Mucosa of rectum (tissue), 2 donors: ENCODE data around the gene ERCC2.
"Not testable (repeated sequence)": the region's sequence is repeated elsewhere in the genome, so short reads cannot be mapped to it uniquely, and the experiment has no call there.

Experiments used
- H3K27ac ChIP-seq, 2 donors: one replicate each; pipeline ENCODE4 v1.7.0; 2013; ENCODE audit warnings: inconsistent platforms in 2 of 2, low read depth in 2 of 2, low read length in 2 of 2
- H3K27me3 ChIP-seq, 2 donors: one replicate each; pipeline ENCODE4 v1.7.0; 2013; ENCODE audit warnings: low read length in 2 of 2; ENCODE audit not compliant: control insufficient read depth in 2 of 2, insufficient read depth in 2 of 2
- H3K36me3 ChIP-seq, 2 donors: one replicate each; pipeline ENCODE4 v1.7.0; 2013; ENCODE audit warnings: low read length in 2 of 2; ENCODE audit not compliant: control insufficient read depth in 2 of 2, insufficient read depth in 2 of 2
- H3K4me1 ChIP-seq, 2 donors: one replicate each; pipeline ENCODE4 v1.7.0; 2013; ENCODE audit warnings: low read length in 2 of 2, mild to moderate bottlenecking in 1 of 2; ENCODE audit not compliant: control insufficient read depth in 2 of 2, insufficient read depth in 2 of 2
- H3K4me3 ChIP-seq, 2 donors: one replicate each; pipeline ENCODE4 v1.7.0; 2013; ENCODE audit warnings: low read length in 2 of 2
- H3K9ac ChIP-seq, 2 donors: one replicate each; pipeline ENCODE4 v1.7.0; 2013; ENCODE audit warnings: low read length in 2 of 2, low read depth in 1 of 2, mild to moderate bottlenecking in 1 of 2
- H3K9me3 ChIP-seq, 2 donors: one replicate each; pipeline ENCODE4 v1.7.0; 2013; ENCODE audit warnings: low read length in 2 of 2; ENCODE audit not compliant: control insufficient read depth in 2 of 2
- donor health status: healthy.
- donor health status: Normal muscosa, but diverticular disease.

The ERCC2 gene

GRCh38 chr19:45336696-45337251, 33.6 kb downstream of the ERCC2 start:
- no peak overlapping the region for H3K4me3 ChIP-seq
- H3K36me3 ChIP-seq = no peaks in the 10 kb centered on the region
- no peak overlapping the region for H3K27ac ChIP-seq
- H3K27me3 ChIP-seq = peaks cover 9 to 13% of the 10 kb centered on the region in 2 donors
- no peak overlapping the region for H3K9ac ChIP-seq
- H3K9me3 ChIP-seq = no peaks in the 10 kb centered on the region
- H3K4me1 ChIP-seq = peaks cover 0 to 5% of the 10 kb centered on the region in 2 donors

GRCh38 chr19:45334881-45335280, 35.5 kb downstream of the ERCC2 start:
- not testable (repeated sequence) for H3K27me3 ChIP-seq, H3K27ac ChIP-seq, H3K4me1 ChIP-seq, H3K4me3 ChIP-seq, H3K9me3 ChIP-seq, H3K9ac ChIP-seq, H3K36me3 ChIP-seq

- Histone ChIP-seq H3K27ac (no peak overlapping the region), H3K27me3 (no peaks in the 10 kb centered on the region), H3K4me1 (no peaks in the 10 kb centered on the region), H3K9ac (no peak overlapping the region), H3K36me3 (no peaks in the 10 kb centered on the region), H3K9me3 (no peaks in the 10 kb centered on the region), H3K4me3 (no peak overlapping the region)
Measured at GRCh38 chr19:45333609-45334303, 36.6 kb downstream of the ERCC2 start.

- no peaks in the 10 kb centered on the region for H3K27me3 ChIP-seq
- no peaks in the 10 kb centered on the region for H3K36me3 ChIP-seq
- no peak overlapping the region for H3K9ac ChIP-seq
- no peak overlapping the region for H3K27ac ChIP-seq
- H3K9me3 ChIP-seq = no peaks in the 10 kb centered on the region
- H3K4me3 ChIP-seq = no peak overlapping the region
- no peaks in the 10 kb centered on the region for H3K4me1 ChIP-seq
Measured at GRCh38 chr19:45331411-45331810, 39.0 kb downstream of the ERCC2 start.

- Histone ChIP-seq H3K9ac (no peak overlapping the region), H3K27me3 (peaks cover 7 to 12% of the 10 kb centered on the region in 2 donors), H3K9me3 (no peaks in the 10 kb centered on the region)
Measured at GRCh38 chr19:45327404-45328143, 42.8 kb downstream of the ERCC2 start.

GRCh38 chr19:45324349-45324907, 45.9 kb downstream of the ERCC2 start:
- Histone ChIP-seq H3K9me3 (no peaks in the 10 kb centered on the region), H3K4me1 (no peaks in the 10 kb centered on the region), H3K9ac (no peak overlapping the region), H3K27me3 (peaks cover 10 to 18% of the 10 kb centered on the region in 2 donors), H3K4me3 (no peak overlapping the region), H3K36me3 (no peaks in the 10 kb centered on the region), H3K27ac (no peak overlapping the region)

More at GRCh38 chr19:45327404-45328143, 42.8 kb downstream of the ERCC2 start:
- Histone ChIP-seq H3K4me3 (no peak overlapping the region), H3K36me3 (no peaks in the 10 kb centered on the region), H3K27ac (no peak overlapping the region), H3K4me1 (no peaks in the 10 kb centered on the region)

- Histone ChIP-seq H3K4me3 (no peak overlapping the region), H3K9ac (no peak overlapping the region)
Measured at GRCh38 chr19:45323671-45324081, 46.7 kb downstream of the ERCC2 start.

GRCh38 chr19:45322744-45323281, 47.6 kb downstream of the ERCC2 start, which contains the start of gene CKM:
CKM (minus strand) TSS chr19:45322875; CDS start chr19:45319713, 3,162 bp downstream.
- H3K9me3 ChIP-seq = no peaks in the 10 kb centered on the region
- no peaks in the 10 kb centered on the region for H3K4me1 ChIP-seq
- peaks cover 10 to 20% of the 10 kb centered on the region in 2 donors for H3K27me3 ChIP-seq
- no peak within 1 kb of the TSS for H3K27ac ChIP-seq
- no peaks in the 10 kb centered on the region for H3K36me3 ChIP-seq
- no peak within 1 kb of the TSS for H3K9ac ChIP-seq
- H3K4me3 ChIP-seq = no peak within 1 kb of the TSS

More at GRCh38 chr19:45323671-45324081, 46.7 kb downstream of the ERCC2 start:
- no peaks in the 10 kb centered on the region for H3K36me3 ChIP-seq
- no peaks in the 10 kb centered on the region for H3K4me1 ChIP-seq
- no peak overlapping the region for H3K27ac ChIP-seq
- peaks cover 10 to 18% of the 10 kb centered on the region in 2 donors for H3K27me3 ChIP-seq
- no peaks in the 10 kb centered on the region for H3K9me3 ChIP-seq

- no peak overlapping the region for H3K4me3 ChIP-seq
- no peak overlapping the region for H3K27ac ChIP-seq
- no peak overlapping the region for H3K9ac ChIP-seq
- no peaks in the 10 kb centered on the region for H3K4me1 ChIP-seq
- no peaks in the 10 kb centered on the region for H3K9me3 ChIP-seq
- peaks cover 10 to 20% of the 10 kb centered on the region in 2 donors for H3K27me3 ChIP-seq
- H3K36me3 ChIP-seq = no peaks in the 10 kb centered on the region
Measured at GRCh38 chr19:45322311-45322710, 48.1 kb downstream of the ERCC2 start.
